GM06990 (cell line): ENCODE measurements around the gene CRACDL.

Experiments used
- DNase-seq: peaks from one replicate; pipeline ENCODE4 v3.0.0-alpha.2; 2011; ENCODE audit not compliant: insufficient read length; ENCODE audit errors: extremely low read depth
- H3K27me3 ChIP-seq: replicated peaks from 2 replicates; pipeline ENCODE4 v1.6.0; 2011; ENCODE audit warnings: low read length; ENCODE audit not compliant: control insufficient read depth, insufficient read depth
- H3K36me3 ChIP-seq: 2 replicates; pipeline ENCODE4 v1.5.1; 2011; ENCODE audit warnings: low read length; ENCODE audit not compliant: control insufficient read depth, insufficient read depth
- H3K4me3 ChIP-seq: replicated peaks from 2 replicates; pipeline ENCODE4 v1.5.1; 2011; ENCODE audit warnings: low read depth, mild to moderate bottlenecking, control low read depth, low read length
- TF ChIP-seq, protein P1 (sequence below): IDR thresholded peaks from 2 replicates; pipeline ENCODE4 v1.5.1; 2011; ENCODE audit warnings: low read length, control low read depth, mild to moderate bottlenecking, inconsistent platforms; ENCODE audit not compliant: insufficient read depth, poor library complexity, severe bottlenecking

Gene CRACDL

DNA sequence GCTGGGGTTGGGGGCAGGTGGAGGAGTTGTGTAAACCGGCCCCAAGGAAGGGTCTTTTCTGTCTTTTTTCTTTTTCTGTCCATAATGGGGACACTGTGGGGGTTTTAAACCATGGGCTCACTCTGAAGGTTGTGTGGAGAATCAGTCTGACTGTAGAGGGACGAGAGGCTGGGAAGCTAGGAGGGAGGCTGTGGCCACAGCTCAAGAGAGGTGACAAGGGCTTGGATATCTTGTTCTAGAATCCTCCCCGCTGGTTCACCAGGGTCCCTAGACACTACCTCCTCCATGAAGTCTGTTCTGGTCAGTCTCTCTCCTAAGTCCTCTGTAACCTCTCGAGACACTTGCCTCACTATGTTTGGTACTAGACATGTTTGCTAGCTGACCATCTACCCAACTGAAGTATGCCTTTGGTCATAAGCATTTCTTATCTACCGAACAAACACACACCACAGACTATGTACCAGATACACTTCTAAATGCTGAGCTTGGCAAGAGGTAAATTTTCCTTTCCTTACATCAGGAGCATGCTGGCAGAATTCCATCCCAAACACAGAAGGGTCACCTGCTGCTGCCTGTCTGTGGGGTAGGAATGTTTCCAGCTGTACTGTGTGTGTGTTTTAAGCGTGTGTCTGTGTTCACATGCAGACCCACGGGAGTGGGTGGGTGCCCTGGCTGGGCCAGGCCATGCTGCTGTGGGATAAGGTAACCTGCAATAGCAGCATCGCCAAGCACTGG, 135.5 kb downstream of the CRACDL start:
- no peaks in the 10 kb centered on the region for H3K36me3 ChIP-seq
- DNase-seq, result no peak
- no peak overlapping the region for H3K4me3 ChIP-seq
- H3K27me3 ChIP-seq, result peaks cover 1% of the 10 kb centered on the region; the same call in 1 of the 2 replicates
- TF ChIP-seq, protein P1, sequence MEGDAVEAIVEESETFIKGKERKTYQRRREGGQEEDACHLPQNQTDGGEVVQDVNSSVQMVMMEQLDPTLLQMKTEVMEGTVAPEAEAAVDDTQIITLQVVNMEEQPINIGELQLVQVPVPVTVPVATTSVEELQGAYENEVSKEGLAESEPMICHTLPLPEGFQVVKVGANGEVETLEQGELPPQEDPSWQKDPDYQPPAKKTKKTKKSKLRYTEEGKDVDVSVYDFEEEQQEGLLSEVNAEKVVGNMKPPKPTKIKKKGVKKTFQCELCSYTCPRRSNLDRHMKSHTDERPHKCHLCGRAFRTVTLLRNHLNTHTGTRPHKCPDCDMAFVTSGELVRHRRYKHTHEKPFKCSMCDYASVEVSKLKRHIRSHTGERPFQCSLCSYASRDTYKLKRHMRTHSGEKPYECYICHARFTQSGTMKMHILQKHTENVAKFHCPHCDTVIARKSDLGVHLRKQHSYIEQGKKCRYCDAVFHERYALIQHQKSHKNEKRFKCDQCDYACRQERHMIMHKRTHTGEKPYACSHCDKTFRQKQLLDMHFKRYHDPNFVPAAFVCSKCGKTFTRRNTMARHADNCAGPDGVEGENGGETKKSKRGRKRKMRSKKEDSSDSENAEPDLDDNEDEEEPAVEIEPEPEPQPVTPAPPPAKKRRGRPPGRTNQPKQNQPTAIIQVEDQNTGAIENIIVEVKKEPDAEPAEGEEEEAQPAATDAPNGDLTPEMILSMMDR, result no peak

DNA sequence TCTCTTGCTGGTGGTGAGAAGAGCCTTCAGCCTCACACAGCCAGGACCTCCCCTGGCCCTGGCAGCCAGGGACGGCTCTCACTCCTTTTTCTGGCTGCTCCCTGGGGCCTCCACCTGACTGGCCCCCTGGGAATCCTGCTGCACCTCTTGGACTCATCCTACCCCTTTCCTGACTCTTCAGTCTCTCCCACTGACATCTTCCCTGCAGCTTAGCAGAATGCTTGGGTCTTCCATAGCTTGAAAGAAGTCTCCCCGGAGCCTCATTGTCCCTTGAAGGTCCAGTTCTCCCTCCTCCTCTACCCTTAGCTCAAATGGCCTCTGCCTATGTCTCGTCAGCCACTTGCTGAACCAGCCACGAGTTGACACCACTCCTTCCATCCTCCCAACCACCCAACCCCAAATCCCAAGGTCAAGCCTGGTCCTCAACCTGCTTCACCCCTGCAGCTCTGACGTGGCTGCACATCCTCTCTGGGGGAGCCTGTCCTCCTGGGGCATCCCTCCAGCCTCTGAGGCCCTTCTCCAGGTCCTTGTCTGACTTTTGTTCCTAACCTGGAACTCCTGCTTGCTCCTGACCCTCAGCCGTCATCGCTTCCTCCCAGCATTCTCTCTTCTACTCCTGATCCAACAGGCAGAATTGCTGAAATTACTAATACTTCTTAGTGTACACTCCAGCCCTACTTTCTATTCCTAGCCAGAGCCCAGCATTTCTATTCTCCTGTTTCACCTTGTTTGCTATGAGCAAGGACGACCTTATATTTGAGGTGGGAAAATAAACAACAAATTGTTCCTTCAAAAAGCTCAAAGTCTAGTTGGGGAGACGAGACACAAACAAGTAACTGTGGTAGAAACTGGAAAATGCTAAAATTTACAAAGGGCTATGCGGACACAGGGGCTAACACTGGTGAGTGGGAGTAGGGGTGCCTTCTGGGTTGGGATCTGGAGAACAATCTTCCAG, 136.4 kb downstream of the CRACDL start:
- Histone ChIP-seq H3K27me3 (peaks cover 1% of the 10 kb centered on the region; the same call in 1 of the 2 replicates), H3K36me3 (no peaks in the 10 kb centered on the region), H3K4me3 (no peak overlapping the region)
- TF ChIP-seq, protein P1, result no peak
- DNase-seq, result no peak

DNA sequence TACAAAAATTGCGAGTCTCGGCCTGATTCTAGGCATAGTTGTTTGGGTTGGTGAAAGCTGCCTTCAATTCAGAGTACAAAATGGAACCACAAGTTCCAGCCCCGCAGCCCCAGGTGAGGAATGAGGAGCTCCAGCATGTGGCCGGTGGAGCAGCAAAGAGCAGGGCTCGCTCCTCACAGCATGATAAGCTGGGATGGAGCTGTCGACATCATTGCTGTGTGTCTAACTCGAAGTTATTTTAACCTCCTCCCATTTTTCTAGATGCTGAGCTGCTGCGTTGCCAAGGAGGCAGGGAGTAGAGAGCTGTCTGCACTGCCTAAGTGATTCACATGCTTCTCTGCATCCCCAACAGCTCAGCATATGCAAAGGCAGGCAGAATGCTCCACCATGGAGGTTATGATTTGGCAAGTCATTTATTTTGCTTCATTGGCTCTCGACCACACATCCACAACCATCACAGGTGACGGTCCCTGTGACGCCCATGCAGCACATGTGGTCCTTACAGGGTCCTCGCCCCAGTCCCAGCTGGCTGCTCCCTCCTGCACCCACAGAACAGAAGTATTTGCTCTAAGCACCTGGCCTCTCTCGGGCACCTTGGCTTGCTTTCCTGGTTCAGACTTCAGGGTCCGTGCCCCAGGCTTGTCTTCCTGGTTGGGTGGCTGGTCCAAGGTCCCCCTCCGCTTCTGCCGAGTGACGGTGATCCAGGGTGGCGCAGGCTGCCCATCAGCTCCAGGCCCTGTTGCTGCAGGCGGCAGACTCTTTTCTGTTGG, 139.1 kb downstream of the CRACDL start:
- TF ChIP-seq, protein P1, result no peak

DNA sequence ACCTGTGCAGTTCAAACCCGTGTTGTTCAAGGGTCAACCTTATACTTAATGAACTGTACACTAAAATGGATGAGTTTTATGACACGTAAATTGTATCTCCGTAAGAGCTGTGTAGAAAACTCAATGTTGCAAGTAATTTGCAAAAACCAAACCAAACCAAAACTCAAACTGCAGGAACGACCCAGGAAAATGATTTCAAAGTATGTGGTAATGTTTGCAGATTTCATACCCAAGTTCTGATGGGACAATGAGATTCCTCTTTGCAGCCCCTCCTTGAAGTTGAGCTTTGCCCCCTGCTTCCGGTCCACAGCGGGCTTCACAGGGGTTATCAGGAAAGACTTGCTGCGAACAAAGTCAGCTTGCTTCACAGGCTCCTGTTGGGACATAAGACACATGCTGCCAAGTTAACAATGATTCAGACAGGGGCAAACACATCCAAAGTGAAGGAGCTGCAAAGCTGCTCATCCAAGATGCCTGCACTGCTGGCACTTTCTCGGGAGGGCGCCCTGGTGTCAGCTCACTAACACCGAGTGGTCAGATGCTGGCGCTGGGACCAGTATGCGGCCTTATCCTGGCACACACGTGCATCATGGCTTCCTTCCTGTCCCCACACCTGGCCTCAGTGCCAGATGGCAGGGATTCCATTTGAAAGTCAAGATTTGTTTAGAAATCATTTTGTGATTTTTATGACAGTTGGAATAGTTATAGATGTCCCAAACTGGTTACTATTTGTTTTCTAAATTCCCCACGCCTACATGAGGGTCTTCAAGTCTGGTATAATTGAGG, 139.9 kb downstream of the CRACDL start:
- peaks cover 1% of the 10 kb centered on the region for H3K27me3 ChIP-seq
- no peak for DNase-seq
- no peak overlapping the region for H3K4me3 ChIP-seq
- TF ChIP-seq, protein P1, result no peak
- H3K36me3 ChIP-seq, result no peaks in the 10 kb centered on the region

More for the DNA sequence above, 139.1 kb downstream of the CRACDL start:
- Histone ChIP-seq H3K4me3 (no peak overlapping the region), H3K36me3 (no peaks in the 10 kb centered on the region), H3K27me3 (peaks cover 1% of the 10 kb centered on the region)
- DNase-seq, result no peak
